Measurements from ENCODE around the gene ATP8B1. TPM values are rescaled to one million over a fixed set of nuclear protein-coding genes. Genes with fewer than 3 reads are reported as not detected.

ATP8B1 gene
- total and polyA plus RNA-seq, 2 of the 4 experiments (the other 2 are of a cell fraction) = 64.3 to 136 TPM

DNA sequence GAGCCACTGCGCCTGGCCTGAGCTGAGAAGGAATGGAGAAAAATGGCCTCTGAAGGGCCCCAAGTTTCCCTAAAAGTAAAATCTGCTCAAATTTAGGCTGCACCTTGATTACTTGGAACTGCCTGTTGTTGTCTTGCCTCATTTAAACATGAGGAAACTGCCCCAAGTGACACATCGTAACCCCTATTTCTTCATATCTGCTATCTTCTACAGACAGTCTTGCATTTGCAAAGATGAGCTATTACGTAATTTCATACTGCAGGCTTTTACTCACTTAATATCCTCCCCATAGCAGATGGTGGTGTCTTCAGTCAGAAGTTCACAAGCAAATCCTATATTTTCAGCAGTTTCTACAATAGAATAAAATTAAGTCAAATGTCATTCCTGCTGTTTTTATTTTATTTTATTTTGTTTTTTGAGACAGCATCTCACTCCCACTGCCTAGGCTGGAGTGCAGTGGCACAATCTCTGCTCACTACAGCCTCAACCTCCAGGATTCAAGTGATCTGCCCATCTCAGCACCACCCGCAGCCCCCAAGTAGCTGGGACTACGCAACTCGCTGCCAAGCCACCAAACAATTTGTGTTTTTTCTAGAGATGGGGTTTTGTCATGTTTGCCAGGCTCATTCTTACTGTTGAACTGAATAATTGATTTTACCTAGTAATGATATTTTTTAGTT, 136.2 kb downstream of the ATP8B1 start:
- H3K4me2 ChIP-seq (ENCODE audit: low read depth, low read length) = no peak overlapping the region
- WGBS, 2 experiments (ENCODE audit: extremely low coverage in 2 of 2, insufficient read length in 1 of 2) = no CpG with 5 or more reads among the region's 6 CpGs
- H2AK9ac ChIP-seq (replicated peaks; ENCODE audit: low read depth, low read length, poor library complexity) = no peak overlapping the region
- no peaks in the 10 kb centered on the region for H3K27me3 ChIP-seq (ENCODE audit: control insufficient read depth, insufficient read depth, low read length)
- CTCF ChIA-PET = no interaction called here
- intact Hi-C loops (cut with micrococcal nuclease) = loop anchor here (10.0 kb wide), 1 partner anchor 138 kb away; the partner anchor contains the start of gene ATP8B1
- no peak overlapping the region for H2BK20ac ChIP-seq (ENCODE audit: low read depth, low read length)
- no peak overlapping the region for H2AK5ac ChIP-seq (ENCODE audit: low read depth, low read length)
- H3K27ac ChIP-seq (ENCODE audit: insufficient read depth, low read length) = peak overlapping the region; percentile 48; the same call in 1 of the 2 replicates
- no peak overlapping the region for H2AFZ ChIP-seq (replicated peaks; ENCODE audit: low read length, poor library complexity)
- no peak overlapping the region for H2BK5ac ChIP-seq (ENCODE audit: low read depth, low read length, poor library complexity, severe bottlenecking)
- no peak overlapping the region for H3K56ac ChIP-seq (ENCODE audit: extremely low read depth, insufficient read depth, low read length)
- H3K79me1 ChIP-seq (ENCODE audit: low read depth in 1 of 2, low read length in 2 of 2) = peaks cover 33 to 52% of the 10 kb centered on the region in 2 experiments
- dilution Hi-C loops (cut with HindIII; ENCODE audit: low sequenced_read_pairs, unreplicated experiment) = no loop called here
- ATAC-seq (ENCODE audit: low read depth) (peak; percentile 78), DNase-seq (peak; percentile 74)
- H3K9me1 ChIP-seq (ENCODE audit: insufficient read depth, low read length) = peaks cover 9% of the 10 kb centered on the region; the same call in 1 of the 2 replicates
- H3K14ac ChIP-seq (replicated peaks; ENCODE audit: low read depth, low read length) = no peak overlapping the region
- H3K18ac ChIP-seq (ENCODE audit: low read depth, low read length) = no peak overlapping the region
- no peak overlapping the region for H2BK120ac ChIP-seq (ENCODE audit: low read depth, low read length)
- no peak overlapping the region for H4K91ac ChIP-seq (ENCODE audit: insufficient read depth, low read depth, low read length)
- POLR2A ChIA-PET (ENCODE audit: unreplicated experiment) = no interaction called here
- H3K36me3 ChIP-seq (ENCODE audit: control insufficient read depth, insufficient read depth, low read length) = peaks cover 18% of the 10 kb centered on the region
- no peak overlapping the region for H4K8ac ChIP-seq (ENCODE audit: low read depth in 2 of 2, low read length in 2 of 2)
- H3K4me1 ChIP-seq (ENCODE audit: control insufficient read depth, insufficient read depth, low read length) = peaks cover 5% of the 10 kb centered on the region
- H3K23ac ChIP-seq (ENCODE audit: low read depth, low read length) = no peak overlapping the region
- no peak overlapping the region for H3K9ac ChIP-seq (ENCODE audit: low read depth, low read length)
- H4K20me1 ChIP-seq (ENCODE audit: insufficient read depth, low read length) = no peaks in the 10 kb centered on the region; the same call in 1 of the 2 replicates
- no TSS peak for BruUV-seq (replicated peaks)
- in situ Hi-C loops (cut with MboI; ENCODE audit: low sequenced_read_pairs) = no loop called here
- no peak overlapping the region for H2BK15ac ChIP-seq (ENCODE audit: low read depth, low read length)
- no peak overlapping the region for H3K4ac ChIP-seq (ENCODE audit: low read depth, low read length)
- no peak overlapping the region for H3K4me3 ChIP-seq (ENCODE audit: insufficient read depth, low read depth, low read length)
- H3K9me3 ChIP-seq (ENCODE audit: control insufficient read depth, insufficient read depth, low read length) = no peaks in the 10 kb centered on the region
- peak overlapping the region; percentile 59; the same call in 1 of the 2 replicates for H4K5ac ChIP-seq (ENCODE audit: low read depth, low read length)
- TF ChIP-seq CEBPB (IDR thresholded peaks at IDR 0.05; ENCODE audit: low read depth, low read length) (peak; percentile 93), MAZ (IDR thresholded peaks at IDR 0.05; ENCODE audit: borderline replicate concordance, low read depth, low read length) (no peak)
